Measurements from ENCODE around the gene KLHL22. TPM values are rescaled to one million over a fixed set of nuclear protein-coding genes. Genes with fewer than 3 reads are reported as not detected.

The KLHL22 gene
- total RNA-seq, 1 experiment from 2014 or later = 36.2 TPM

GRCh38 chr22:20530368-20531153 is 35.0 kb upstream of the KLHL22 start:
- ChIA-PET CTCF (no interaction called here), POLR2A (ENCODE audit: low non-redundant PET) (no interaction called here)
- no TSS peak for BruUV-seq (replicated peaks)
- H3K36me3 ChIP-seq (ENCODE audit: insufficient read depth, low read length, poor library complexity, severe bottlenecking) = peaks cover 5% of the 10 kb centered on the region
- no peaks in the 10 kb centered on the region for H3K27me3 ChIP-seq (replicated peaks; ENCODE audit: insufficient read depth, low read depth, low read length, poor library complexity)
- no peaks in the 10 kb centered on the region for H3K9me3 ChIP-seq (ENCODE audit: low read depth, low read length, poor library complexity, severe bottlenecking)
- peak overlapping the region; percentile 27 for H3K27ac ChIP-seq (ENCODE audit: low read depth, low read length, poor library complexity, severe bottlenecking)
- DNase-seq (ENCODE audit: low spot score) = no peak
- H3K4me3 ChIP-seq (ENCODE audit: low read depth, low read length, poor library complexity, severe bottlenecking) = no peak overlapping the region
- H3K4me1 ChIP-seq (ENCODE audit: insufficient read depth, low read length, poor library complexity, severe bottlenecking) = peaks cover 39% of the 10 kb centered on the region
- intact Hi-C loops (cut with micrococcal nuclease; ENCODE audit: unreplicated experiment) = no loop called here
- TF ChIP-seq EZH2 (IDR thresholded peaks at IDR 0.05; ENCODE audit: borderline replicate concordance, low read depth, low read length, poor library complexity, severe bottlenecking) = no peak
- TF ChIP-seq, protein P1, sequence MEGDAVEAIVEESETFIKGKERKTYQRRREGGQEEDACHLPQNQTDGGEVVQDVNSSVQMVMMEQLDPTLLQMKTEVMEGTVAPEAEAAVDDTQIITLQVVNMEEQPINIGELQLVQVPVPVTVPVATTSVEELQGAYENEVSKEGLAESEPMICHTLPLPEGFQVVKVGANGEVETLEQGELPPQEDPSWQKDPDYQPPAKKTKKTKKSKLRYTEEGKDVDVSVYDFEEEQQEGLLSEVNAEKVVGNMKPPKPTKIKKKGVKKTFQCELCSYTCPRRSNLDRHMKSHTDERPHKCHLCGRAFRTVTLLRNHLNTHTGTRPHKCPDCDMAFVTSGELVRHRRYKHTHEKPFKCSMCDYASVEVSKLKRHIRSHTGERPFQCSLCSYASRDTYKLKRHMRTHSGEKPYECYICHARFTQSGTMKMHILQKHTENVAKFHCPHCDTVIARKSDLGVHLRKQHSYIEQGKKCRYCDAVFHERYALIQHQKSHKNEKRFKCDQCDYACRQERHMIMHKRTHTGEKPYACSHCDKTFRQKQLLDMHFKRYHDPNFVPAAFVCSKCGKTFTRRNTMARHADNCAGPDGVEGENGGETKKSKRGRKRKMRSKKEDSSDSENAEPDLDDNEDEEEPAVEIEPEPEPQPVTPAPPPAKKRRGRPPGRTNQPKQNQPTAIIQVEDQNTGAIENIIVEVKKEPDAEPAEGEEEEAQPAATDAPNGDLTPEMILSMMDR (conservative IDR thresholded peaks at IDR 0.05; ENCODE audit: low read depth, low read length) = no peak

- Histone ChIP-seq H3K27me3 (replicated peaks; ENCODE audit: insufficient read depth, low read depth, low read length, poor library complexity) (no peaks in the 10 kb centered on the region), H3K27ac (ENCODE audit: low read depth, low read length, poor library complexity, severe bottlenecking) (no peak overlapping the region), H3K4me3 (ENCODE audit: low read depth, low read length, poor library complexity, severe bottlenecking) (no peak overlapping the region), H3K9me3 (ENCODE audit: low read depth, low read length, poor library complexity, severe bottlenecking) (no peaks in the 10 kb centered on the region), H3K36me3 (ENCODE audit: insufficient read depth, low read length, poor library complexity, severe bottlenecking) (peaks cover 5% of the 10 kb centered on the region), H3K4me1 (ENCODE audit: insufficient read depth, low read length, poor library complexity, severe bottlenecking) (peaks cover 51% of the 10 kb centered on the region)
- DNase-seq (ENCODE audit: low spot score) = no peak
- no TSS peak for BruUV-seq (replicated peaks)
- TF ChIP-seq, protein P1 (conservative IDR thresholded peaks at IDR 0.05; ENCODE audit: low read depth, low read length) = no peak
- TF ChIP-seq EZH2 (IDR thresholded peaks at IDR 0.05; ENCODE audit: borderline replicate concordance, low read depth, low read length, poor library complexity, severe bottlenecking) = no peak
- CTCF ChIA-PET = no interaction called here
- POLR2A ChIA-PET (ENCODE audit: low non-redundant PET) = no interaction called here
- intact Hi-C loops (cut with micrococcal nuclease; ENCODE audit: unreplicated experiment) = no loop called here
Observed at GRCh38 chr22:20528405-20528978, 32.9 kb upstream of the KLHL22 start.

GRCh38 chr22:20526628-20527355 is 31.2 kb upstream of the KLHL22 start:
- ChIA-PET POLR2A (ENCODE audit: low non-redundant PET) (no interaction called here), CTCF (interaction anchor here (0.7 to 1.0 kb wide), 2 partner anchors 30 to 41 kb away, joined by 3 read pairs; no protein-coding TSS in a partner anchor)
- no peaks in the 10 kb centered on the region for H3K27me3 ChIP-seq (replicated peaks; ENCODE audit: insufficient read depth, low read depth, low read length, poor library complexity)
- no peak overlapping the region for H3K4me3 ChIP-seq (ENCODE audit: low read depth, low read length, poor library complexity, severe bottlenecking)
- H3K36me3 ChIP-seq (ENCODE audit: insufficient read depth, low read length, poor library complexity, severe bottlenecking) = peaks cover 5% of the 10 kb centered on the region
- no peaks in the 10 kb centered on the region for H3K9me3 ChIP-seq (ENCODE audit: low read depth, low read length, poor library complexity, severe bottlenecking)
- BruUV-seq (replicated peaks) = no TSS peak
- DNase-seq (ENCODE audit: low spot score) = peak; percentile 97
- H3K27ac ChIP-seq (ENCODE audit: low read depth, low read length, poor library complexity, severe bottlenecking) = peak overlapping the region; percentile 77
- H3K4me1 ChIP-seq (ENCODE audit: insufficient read depth, low read length, poor library complexity, severe bottlenecking) = peaks cover 53% of the 10 kb centered on the region
- intact Hi-C loops (cut with micrococcal nuclease; ENCODE audit: unreplicated experiment) = no loop called here
- TF ChIP-seq EZH2 (IDR thresholded peaks at IDR 0.05; ENCODE audit: borderline replicate concordance, low read depth, low read length, poor library complexity, severe bottlenecking) = no peak
- TF ChIP-seq, protein P1 (conservative IDR thresholded peaks at IDR 0.05; ENCODE audit: low read depth, low read length) = no peak; the same call in 1 of the 2 replicates
